ENCODE data around the gene RPL5.

Gene RPL5

DNA sequence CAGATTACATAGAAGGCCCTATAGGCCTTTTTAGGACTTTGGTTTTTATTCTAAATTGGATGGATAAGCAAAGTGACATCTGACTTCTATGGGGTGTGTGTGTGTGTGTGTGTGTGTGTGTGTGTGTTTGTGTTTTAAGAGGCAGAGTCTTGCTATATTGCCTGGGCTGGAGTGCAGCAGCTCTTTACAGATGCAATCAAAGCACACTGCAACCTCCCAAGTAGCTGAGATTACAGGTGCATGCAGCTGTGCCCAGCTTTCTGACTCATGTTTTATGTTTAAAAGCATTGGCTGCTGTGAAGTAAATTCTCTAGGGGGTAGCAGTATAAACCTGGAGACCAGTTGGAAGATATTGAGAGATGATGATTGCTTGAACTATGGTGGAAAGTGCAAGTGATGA, 34.5 kb upstream of the RPL5 start:
- no peak overlapping the region for H3K4me3 ChIP-seq (ENCODE audit: low read length)
- no peak overlapping the region for H3K9ac ChIP-seq (ENCODE audit: low read length)
- no peaks in the 10 kb centered on the region for H3K36me3 ChIP-seq (ENCODE audit: control insufficient read depth, low read depth, low read length)
- no peak overlapping the region for H3K27ac ChIP-seq (ENCODE audit: low read length)
- no peaks in the 10 kb centered on the region for H3K27me3 ChIP-seq (ENCODE audit: control insufficient read depth, insufficient read depth, low read length)
- H3K9me3 ChIP-seq (ENCODE audit: control insufficient read depth, low read depth, low read length), result no peaks in the 10 kb centered on the region
- H3K4me1 ChIP-seq (ENCODE audit: control insufficient read depth, low read depth, low read length), result peaks cover 7% of the 10 kb centered on the region

GRCh38 chr1:92797961-92798360, 33.9 kb upstream of the RPL5 start:
- Histone ChIP-seq H3K9ac (ENCODE audit: low read length) (no peak overlapping the region), H3K4me3 (ENCODE audit: low read length) (no peak overlapping the region), H3K27me3 (ENCODE audit: control insufficient read depth, insufficient read depth, low read length) (no peaks in the 10 kb centered on the region), H3K4me1 (ENCODE audit: control insufficient read depth, low read depth, low read length) (peaks cover under 1% of the 10 kb centered on the region), H3K9me3 (ENCODE audit: control insufficient read depth, low read depth, low read length) (no peaks in the 10 kb centered on the region), H3K36me3 (ENCODE audit: control insufficient read depth, low read depth, low read length) (no peaks in the 10 kb centered on the region), H3K27ac (ENCODE audit: low read length) (no peak overlapping the region)

- no peaks in the 10 kb centered on the region for H3K36me3 ChIP-seq (ENCODE audit: control insufficient read depth, low read depth, low read length)
- no peaks in the 10 kb centered on the region for H3K27me3 ChIP-seq (ENCODE audit: control insufficient read depth, insufficient read depth, low read length)
- H3K9ac ChIP-seq (ENCODE audit: low read length), result no peak overlapping the region
- no peaks in the 10 kb centered on the region for H3K4me1 ChIP-seq (ENCODE audit: control insufficient read depth, low read depth, low read length)
- no peaks in the 10 kb centered on the region for H3K9me3 ChIP-seq (ENCODE audit: control insufficient read depth, low read depth, low read length)
- no peak overlapping the region for H3K27ac ChIP-seq (ENCODE audit: low read length)
- H3K4me3 ChIP-seq (ENCODE audit: low read length), result no peak overlapping the region
Measured at GRCh38 chr1:92803140-92803887, 28.5 kb upstream of the RPL5 start.

DNA sequence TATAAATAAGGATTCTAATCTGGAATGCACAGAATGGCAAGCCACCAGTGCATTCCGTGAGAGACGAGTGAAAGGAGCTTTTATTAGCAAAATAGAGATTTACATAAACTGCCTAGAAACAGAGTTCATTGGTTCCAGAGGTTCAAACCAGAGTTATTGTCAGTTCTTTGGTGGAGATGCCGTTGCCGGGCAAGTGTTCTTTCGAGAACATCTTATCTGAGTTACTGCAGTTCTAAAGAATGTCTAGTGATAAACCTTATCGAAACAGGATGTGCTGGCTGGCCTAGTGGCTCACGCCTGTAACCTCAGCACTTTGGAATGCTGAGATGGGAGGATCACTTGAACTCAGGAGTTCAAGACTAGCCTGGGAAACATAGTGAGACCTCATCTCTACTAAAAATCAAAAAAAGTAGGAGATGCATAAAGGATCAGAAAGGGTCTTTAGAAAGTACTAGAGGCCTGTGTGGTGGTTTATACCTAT, 27.1 kb upstream of the RPL5 start:
- H3K27me3 ChIP-seq (ENCODE audit: control insufficient read depth, insufficient read depth, low read length), result no peaks in the 10 kb centered on the region
- H3K27ac ChIP-seq (ENCODE audit: low read length), result no peak overlapping the region

GRCh38 chr1:92805216-92805615, 26.6 kb upstream of the RPL5 start:
- no peak overlapping the region for H3K9ac ChIP-seq (ENCODE audit: low read length)
- no peaks in the 10 kb centered on the region for H3K36me3 ChIP-seq (ENCODE audit: control insufficient read depth, low read depth, low read length)
- no peak overlapping the region for H3K27ac ChIP-seq (ENCODE audit: low read length)
- no peak overlapping the region for H3K4me3 ChIP-seq (ENCODE audit: low read length)
- H3K27me3 ChIP-seq (ENCODE audit: control insufficient read depth, insufficient read depth, low read length), result no peaks in the 10 kb centered on the region
- no peaks in the 10 kb centered on the region for H3K9me3 ChIP-seq (ENCODE audit: control insufficient read depth, low read depth, low read length)
- H3K4me1 ChIP-seq (ENCODE audit: control insufficient read depth, low read depth, low read length), result no peaks in the 10 kb centered on the region

More for the DNA sequence above, 27.1 kb upstream of the RPL5 start:
- H3K9me3 ChIP-seq (ENCODE audit: control insufficient read depth, low read depth, low read length), result no peaks in the 10 kb centered on the region
- no peaks in the 10 kb centered on the region for H3K4me1 ChIP-seq (ENCODE audit: control insufficient read depth, low read depth, low read length)
- no peak overlapping the region for H3K9ac ChIP-seq (ENCODE audit: low read length)
- no peaks in the 10 kb centered on the region for H3K36me3 ChIP-seq (ENCODE audit: control insufficient read depth, low read depth, low read length)
- no peak overlapping the region for H3K4me3 ChIP-seq (ENCODE audit: low read length)

DNA sequence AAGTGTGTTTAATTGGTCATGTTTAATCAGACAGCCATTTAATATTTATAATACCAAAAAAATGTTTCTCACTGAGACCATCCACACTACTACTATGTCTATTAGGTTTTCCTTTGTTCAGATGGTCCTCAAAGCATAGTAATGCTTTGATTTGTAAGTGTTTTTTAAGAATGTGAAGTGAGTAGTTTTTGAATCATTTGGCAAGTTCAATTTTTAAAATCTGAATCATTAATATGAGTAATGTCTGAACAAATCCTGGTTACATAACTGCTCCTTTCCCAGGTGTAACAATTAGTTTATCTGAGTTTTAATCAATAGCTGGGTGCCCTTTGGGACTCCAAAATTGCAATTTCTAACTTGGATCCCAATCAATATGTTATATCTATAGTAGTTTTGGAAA, 23.5 kb upstream of the RPL5 start:
- Histone ChIP-seq H3K27ac (ENCODE audit: low read length) (no peak overlapping the region), H3K4me1 (ENCODE audit: control insufficient read depth, low read depth, low read length) (no peaks in the 10 kb centered on the region), H3K9me3 (ENCODE audit: control insufficient read depth, low read depth, low read length) (no peaks in the 10 kb centered on the region), H3K27me3 (ENCODE audit: control insufficient read depth, insufficient read depth, low read length) (no peaks in the 10 kb centered on the region), H3K9ac (ENCODE audit: low read length) (no peak overlapping the region), H3K4me3 (ENCODE audit: low read length) (no peak overlapping the region), H3K36me3 (ENCODE audit: control insufficient read depth, low read depth, low read length) (no peaks in the 10 kb centered on the region)

DNA sequence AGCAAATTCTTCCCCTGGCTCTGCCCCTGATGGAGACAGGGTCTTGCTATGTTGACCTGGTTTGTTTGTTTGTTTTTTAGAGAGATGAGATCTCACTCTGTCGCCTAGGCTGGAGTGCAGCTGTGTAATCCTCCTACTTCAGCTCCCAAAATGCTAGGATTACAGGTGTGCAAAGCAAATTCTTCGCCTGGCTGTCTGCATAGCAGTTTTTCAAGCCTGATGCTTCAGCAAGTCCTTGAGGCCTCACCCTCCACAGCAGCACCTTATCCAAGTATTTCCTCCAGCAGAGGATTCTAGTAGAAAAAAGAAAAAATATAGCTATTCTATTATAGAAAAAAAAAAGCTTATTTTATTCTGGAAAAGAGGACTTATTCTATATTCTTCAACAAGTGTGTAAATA, 15.1 kb upstream of the RPL5 start:
- Histone ChIP-seq H3K4me3 (ENCODE audit: low read length) (no peak overlapping the region), H3K9ac (ENCODE audit: low read length) (no peak overlapping the region), H3K9me3 (ENCODE audit: control insufficient read depth, low read depth, low read length) (no peaks in the 10 kb centered on the region), H3K27me3 (ENCODE audit: control insufficient read depth, insufficient read depth, low read length) (no peaks in the 10 kb centered on the region), H3K27ac (ENCODE audit: low read length) (no peak overlapping the region), H3K36me3 (ENCODE audit: control insufficient read depth, low read depth, low read length) (no peaks in the 10 kb centered on the region), H3K4me1 (ENCODE audit: control insufficient read depth, low read depth, low read length) (no peaks in the 10 kb centered on the region)

- H3K4me1 ChIP-seq (ENCODE audit: control insufficient read depth, low read depth, low read length), result no peaks in the 10 kb centered on the region
- no peaks in the 10 kb centered on the region for H3K27me3 ChIP-seq (ENCODE audit: control insufficient read depth, insufficient read depth, low read length)
- H3K9me3 ChIP-seq (ENCODE audit: control insufficient read depth, low read depth, low read length), result no peaks in the 10 kb centered on the region
- H3K36me3 ChIP-seq (ENCODE audit: control insufficient read depth, low read depth, low read length), result no peaks in the 10 kb centered on the region
- no peak overlapping the region for H3K27ac ChIP-seq (ENCODE audit: low read length)
- H3K4me3 ChIP-seq (ENCODE audit: low read length), result no peak overlapping the region
- H3K9ac ChIP-seq (ENCODE audit: low read length), result no peak overlapping the region
Measured at GRCh38 chr1:92817137-92817697, 14.6 kb upstream of the RPL5 start.

DNA sequence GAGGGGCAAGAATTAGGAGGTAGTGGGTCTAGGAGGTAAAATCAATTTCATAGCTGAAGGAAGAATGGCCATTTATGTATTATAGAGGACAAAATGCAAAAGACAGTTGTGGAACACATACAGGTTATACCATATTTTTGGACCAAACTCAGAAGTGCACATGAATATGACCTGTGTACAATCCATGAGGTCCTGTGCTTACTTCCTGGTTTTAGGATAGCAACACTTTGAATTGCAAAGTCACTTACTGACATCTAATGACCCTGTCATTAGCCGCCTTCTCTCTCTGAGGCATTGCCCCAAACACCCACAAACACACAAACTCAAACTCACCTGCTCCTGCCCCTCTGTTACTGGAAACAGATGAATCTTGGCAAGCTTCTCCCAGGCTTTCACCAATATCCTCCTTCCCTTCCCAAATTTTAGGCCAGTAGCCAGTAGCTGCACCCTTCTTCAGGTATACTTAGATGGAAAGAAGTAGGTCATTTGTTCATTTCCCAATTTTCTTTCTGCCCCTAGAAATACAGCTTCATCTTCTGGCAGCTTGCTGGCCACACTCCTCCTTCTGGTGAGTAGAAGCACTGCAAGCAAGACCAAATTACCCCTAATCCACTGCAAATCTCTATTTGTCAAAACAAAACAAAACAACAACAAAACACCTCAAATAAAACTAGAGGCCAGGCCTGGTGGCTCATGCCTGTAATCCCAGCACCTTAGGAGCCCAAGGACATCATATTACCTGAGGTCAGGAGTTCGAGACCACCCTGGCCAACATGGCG, 13.7 kb upstream of the RPL5 start:
- Histone ChIP-seq H3K9me3 (ENCODE audit: control insufficient read depth, low read depth, low read length) (no peaks in the 10 kb centered on the region), H3K4me1 (ENCODE audit: control insufficient read depth, low read depth, low read length) (no peaks in the 10 kb centered on the region), H3K27ac (ENCODE audit: low read length) (no peak overlapping the region), H3K4me3 (ENCODE audit: low read length) (no peak overlapping the region), H3K9ac (ENCODE audit: low read length) (no peak overlapping the region), H3K36me3 (ENCODE audit: control insufficient read depth, low read depth, low read length) (no peaks in the 10 kb centered on the region), H3K27me3 (ENCODE audit: control insufficient read depth, insufficient read depth, low read length) (no peaks in the 10 kb centered on the region)

DNA sequence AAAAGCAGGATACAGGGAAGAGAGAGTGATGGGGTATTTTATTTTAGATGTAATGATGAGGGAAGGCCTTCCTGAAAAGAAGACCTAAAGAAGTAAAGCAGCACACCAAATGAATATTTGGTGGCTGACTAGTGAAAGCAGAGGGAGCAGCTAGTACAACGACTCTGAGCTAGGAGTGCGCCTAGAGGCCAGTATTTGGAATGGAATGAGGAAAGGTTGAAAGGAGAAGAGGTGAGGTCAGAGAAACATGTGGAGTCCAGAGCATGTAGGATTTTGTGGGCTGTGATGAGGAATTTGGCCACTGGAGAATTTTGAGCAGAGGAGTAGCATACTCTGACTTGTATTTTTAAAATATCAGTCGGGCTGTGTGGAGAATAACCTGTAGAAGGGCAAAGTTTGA, 11.8 kb upstream of the RPL5 start:
- Histone ChIP-seq H3K4me3 (ENCODE audit: low read length) (no peak overlapping the region), H3K36me3 (ENCODE audit: control insufficient read depth, low read depth, low read length) (no peaks in the 10 kb centered on the region), H3K9me3 (ENCODE audit: control insufficient read depth, low read depth, low read length) (no peaks in the 10 kb centered on the region), H3K27ac (ENCODE audit: low read length) (no peak overlapping the region), H3K4me1 (ENCODE audit: control insufficient read depth, low read depth, low read length) (no peaks in the 10 kb centered on the region), H3K27me3 (ENCODE audit: control insufficient read depth, insufficient read depth, low read length) (no peaks in the 10 kb centered on the region), H3K9ac (ENCODE audit: low read length) (no peak overlapping the region)

GRCh38 chr1:92820551-92820950, 11.3 kb upstream of the RPL5 start:
- Histone ChIP-seq H3K9me3 (ENCODE audit: control insufficient read depth, low read depth, low read length) (no peaks in the 10 kb centered on the region), H3K36me3 (ENCODE audit: control insufficient read depth, low read depth, low read length) (no peaks in the 10 kb centered on the region), H3K4me3 (ENCODE audit: low read length) (no peak overlapping the region), H3K4me1 (ENCODE audit: control insufficient read depth, low read depth, low read length) (no peaks in the 10 kb centered on the region), H3K27ac (ENCODE audit: low read length) (no peak overlapping the region), H3K27me3 (ENCODE audit: control insufficient read depth, insufficient read depth, low read length) (no peaks in the 10 kb centered on the region), H3K9ac (ENCODE audit: low read length) (no peak overlapping the region)
